HG03520 (cell line): ENCODE results near the gene JOSD2.

ENCODE experiments used
- ATAC-seq: cut with Tn5 transposase; IDR thresholded peaks from one replicate; pipeline ENCODE4 v1.9.1; 2021; ENCODE audit warnings: mild to moderate bottlenecking, moderate library complexity; ENCODE audit not compliant: unreplicated experiment

JOSD2 gene

DNA sequence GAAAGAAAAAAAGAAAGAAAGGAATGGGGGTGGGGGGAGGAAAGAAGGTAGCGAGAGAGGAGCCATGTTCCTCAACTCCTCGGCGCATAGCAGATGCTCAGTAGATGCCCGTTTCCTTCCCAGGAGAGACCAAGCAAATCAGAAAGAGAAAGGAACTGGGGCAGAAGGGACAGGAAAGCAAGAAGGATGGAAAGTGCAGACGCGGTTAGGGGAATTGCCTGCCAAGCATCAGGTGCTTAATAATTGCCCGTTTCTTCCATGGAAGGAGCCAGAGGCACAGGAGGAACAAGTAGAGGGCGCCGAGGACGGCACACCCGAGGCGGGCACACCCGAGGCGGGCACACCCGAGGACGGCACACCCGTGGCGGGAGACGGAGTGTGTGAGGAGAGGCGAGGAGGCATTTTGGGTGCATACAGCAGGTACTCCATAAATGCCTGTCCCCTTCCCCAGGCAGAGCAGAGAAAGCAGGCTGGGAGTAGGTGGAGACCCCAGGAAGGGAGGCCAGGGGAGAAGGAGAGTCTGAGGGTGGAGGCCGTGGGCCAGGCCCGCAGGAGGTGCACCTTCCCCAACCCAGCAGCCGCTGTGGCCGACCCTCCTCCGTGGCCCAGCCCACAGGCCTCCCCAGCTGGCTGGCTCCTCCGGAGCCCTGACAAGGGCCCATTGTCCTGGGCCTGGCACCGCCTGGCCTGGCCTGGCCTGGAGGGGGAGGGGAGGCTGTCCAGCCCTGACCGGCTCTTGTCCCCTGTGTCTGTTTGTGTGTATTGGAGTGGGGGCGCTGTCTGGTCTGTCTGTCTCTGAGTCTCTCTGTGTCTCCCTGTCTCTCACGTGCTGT, 14.6 kb downstream of the JOSD2 start:
- ATAC-seq = no peak

DNA sequence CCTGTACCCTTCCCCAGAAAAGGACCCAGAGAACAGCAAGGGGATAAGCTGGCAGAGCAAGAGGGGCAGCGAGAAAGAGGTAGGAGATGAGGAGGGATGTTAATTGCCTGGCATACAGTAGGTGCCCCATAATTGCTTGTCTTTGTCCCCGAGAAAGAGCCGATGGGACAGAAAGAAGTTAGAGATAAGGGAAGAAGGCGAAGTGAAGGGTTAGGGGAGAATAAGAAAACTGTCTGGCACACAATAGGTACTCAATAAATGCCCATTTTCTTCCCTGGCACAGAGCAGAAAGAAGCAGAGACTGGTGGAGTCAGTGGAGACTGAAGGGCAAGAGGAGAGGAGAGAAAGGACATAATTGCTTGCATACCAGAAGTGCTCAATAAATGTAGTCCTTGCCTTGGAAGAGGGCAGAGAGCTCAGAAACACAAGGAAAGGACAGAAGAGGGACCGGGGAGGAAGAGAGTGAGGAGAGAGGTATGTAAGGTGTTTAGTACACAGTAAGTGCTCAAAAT, 15.9 kb downstream of the JOSD2 start:
- no peak for ATAC-seq

- no peak for ATAC-seq
Observed at GRCh38 chr19:50494186-50495019, 16.6 kb downstream of the JOSD2 start.

GRCh38 chr19:50493171-50493570, 17.8 kb downstream of the JOSD2 start:
- no peak for ATAC-seq

DNA sequence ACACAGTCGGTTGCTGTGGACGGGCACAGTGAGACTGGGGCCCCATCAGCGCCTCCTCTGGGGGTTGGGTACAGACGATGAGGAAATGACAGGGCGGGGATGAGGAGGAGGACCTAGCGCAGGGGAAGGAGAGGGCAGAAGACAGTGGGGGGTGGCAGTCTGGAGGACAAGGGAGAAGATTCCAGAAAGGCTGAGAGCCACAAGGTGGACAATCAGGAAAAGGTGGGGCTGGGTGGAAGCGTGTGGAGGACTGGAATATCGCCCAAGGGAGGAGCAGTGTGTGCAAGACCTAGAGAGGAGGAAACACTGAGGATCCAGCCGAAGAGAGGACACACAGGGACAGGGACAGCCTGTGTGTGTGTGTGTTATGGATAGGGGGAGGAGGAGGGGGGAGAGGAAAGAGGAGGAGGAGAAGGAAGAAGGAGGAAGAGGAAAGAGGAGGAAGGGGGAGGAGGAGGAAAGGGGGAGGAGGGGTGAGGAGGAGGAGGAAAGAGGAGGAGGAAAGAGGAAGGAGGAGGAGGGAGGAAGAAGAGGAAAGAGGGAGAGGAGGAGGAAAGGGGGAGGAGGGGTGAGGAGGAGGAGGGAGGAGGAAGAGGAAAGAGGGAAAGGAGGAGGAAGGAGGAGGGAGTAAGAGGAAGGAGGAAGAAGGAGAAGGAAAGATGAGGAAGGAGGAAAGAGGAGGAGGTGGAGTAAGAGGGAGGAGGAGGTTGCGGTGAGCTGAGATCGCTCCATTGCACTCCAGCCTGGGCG, 18.5 kb downstream of the JOSD2 start:
- no peak for ATAC-seq

DNA sequence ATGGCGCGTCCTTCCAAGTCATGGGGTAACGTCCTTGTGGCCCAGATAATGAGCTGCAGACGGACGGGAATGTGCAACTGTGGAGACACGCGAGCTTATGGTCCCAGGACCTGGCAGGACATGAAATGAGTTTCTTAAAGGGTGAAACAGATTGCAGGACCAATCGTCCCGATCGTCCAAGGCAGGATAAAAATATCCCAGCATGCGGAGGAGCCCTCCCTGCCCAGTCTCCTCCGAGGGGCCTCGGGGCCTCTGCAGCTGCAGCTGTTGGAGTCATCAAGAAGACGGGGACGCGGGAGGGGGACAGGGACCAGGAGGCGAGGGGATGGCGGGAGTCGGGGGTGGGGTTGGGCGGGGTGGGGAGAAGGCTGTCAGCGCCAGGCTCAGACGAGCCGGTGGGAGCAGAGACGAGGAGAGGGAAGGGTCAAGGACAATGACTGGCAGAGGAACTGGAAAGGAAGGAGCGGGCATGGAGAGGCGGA, 20.0 kb downstream of the JOSD2 start:
- no peak for ATAC-seq

- no peak for ATAC-seq
Observed at GRCh38 chr19:50490411-50490811, 20.6 kb downstream of the JOSD2 start.

GRCh38 chr19:50489461-50490011, 21.5 kb downstream of the JOSD2 start:
- ATAC-seq = no peak

DNA sequence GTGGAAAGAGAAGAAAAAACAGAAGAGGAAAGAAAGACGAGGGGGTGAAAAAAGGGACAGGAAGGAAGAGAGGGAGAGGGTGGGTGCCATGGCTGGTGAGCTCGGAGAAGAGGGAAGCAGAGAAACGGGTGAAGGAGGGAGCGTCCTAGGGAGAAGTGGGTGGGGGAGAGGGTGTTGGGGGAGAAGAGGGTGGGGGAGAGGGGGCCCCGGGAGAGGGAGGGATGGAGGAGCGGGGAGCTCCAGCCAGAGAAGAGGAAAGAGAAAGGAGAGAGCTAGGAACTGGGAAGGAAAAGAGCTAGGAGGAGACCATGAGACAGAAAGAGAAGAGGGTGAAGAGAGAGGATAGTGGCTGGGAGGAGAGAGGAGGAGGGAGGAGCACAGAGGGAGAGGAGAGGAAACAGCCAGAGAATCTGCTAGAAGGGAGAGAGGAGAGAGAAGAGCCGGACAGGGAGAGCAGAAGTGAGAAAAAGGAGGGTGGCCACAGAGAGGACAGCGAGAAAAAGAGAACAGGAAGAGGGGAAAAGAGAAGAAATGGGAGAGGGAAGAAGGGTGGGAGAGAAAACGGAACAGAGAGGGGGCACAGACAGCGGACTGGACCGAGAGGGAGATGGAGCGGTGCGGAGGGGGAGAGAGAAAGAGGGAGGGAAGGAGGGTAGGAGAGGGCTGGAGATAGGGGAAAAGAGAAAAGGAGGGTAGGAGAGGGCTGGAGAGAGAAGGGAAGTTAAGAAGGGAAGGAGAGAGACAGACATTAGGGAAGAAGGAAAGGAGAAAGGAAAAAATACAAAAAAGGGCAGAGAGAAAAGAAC, 22.4 kb downstream of the JOSD2 start:
- ATAC-seq = no peak

DNA sequence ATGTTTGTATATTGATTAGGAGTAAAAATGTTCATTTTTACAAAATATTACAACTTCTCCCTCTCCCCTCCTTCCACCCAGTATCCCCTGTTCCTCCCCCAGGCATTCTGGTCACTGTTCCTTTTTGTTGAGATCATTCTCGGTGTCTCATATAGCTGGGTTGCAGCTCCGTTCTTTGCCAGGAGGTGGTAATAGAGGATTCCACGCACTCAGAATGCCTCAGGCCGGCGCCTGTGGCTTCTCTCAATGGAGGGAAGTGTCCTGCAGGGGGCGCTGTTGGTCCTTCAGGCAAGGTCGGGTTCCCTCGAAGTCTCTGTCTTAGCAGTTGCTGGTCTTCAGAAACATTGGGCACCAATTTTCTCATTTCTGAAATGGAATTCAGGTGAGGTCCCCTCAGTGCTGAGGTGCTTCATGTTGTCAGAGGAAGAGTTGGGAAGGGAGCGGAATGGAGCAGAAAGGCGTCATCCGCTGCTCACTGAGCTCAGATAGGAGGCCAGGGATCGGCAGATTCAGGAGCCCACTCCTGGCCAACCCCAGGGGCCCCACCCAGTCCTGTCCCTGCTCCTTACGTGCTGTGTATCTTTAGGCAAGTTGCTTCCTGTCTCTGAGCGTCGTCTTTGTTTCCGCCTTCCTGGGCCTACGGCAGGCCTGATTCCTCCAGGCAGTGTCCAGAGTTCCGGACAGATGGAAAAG, 24.0 kb downstream of the JOSD2 start:
- no peak for ATAC-seq

GRCh38 chr19:50485284-50485955, 25.6 kb downstream of the JOSD2 start:
- ATAC-seq = no peak

DNA sequence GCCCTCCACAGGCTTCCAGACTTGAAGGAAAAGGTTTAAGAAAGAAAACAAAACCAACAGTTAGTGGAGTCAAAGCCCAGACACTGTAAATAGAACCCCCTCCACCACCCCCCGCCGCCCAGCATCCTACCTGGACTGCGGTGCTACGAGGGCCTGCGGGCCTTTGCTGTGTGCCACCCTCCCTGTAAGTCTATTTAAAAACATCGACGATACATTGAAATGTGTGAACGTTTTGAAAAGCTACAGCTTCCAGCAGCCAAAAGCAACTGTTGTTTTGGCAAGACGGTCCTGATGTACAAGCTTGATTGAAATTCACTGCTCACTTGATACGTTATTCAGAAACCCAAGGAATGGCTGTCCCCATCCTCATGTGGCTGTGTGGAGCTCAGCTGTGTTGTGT, 28.1 kb downstream of the JOSD2 start:
- ATAC-seq = no peak

GRCh38 chr19:50482271-50482855, 28.6 kb downstream of the JOSD2 start:
- no peak for ATAC-seq

DNA sequence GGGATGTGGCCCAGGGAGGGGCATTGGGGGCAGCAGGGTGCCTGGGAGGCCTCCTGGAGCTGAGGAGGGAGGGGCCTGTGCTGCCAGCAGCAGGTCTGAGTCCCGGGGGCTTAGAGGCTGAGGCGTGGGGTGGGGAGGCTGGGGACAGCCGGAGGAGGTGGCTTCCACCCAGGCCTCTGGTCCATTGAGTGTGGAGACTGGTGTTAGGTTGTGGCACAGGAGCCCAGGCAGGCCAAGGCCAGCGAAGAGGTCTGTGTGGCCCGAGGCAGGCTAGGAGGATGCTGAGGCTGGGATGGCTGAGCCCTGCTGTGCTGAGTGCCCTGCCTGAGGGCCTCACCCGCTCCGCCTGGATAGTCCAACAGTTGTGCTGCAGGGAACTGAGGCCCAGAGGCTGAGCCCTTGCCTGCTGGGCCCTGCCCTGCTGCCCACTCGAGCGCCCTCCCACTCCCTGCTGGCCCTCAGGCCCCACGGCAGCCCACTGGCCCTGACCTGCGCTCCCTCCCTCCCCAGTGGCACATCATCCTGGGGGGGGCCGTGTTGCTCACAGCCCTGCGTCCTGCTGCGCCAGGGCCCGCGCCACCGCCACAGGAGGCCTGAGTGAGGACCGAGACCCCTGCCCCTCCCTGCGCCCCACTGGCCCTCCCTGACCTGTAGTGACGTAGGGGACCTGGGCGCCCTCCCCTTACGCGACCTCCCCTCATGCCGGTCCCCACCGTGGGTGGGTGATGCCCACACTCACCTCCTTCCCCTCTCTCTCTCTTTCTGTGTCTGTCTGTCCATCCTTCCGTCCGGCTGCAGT, 29.4 kb downstream of the JOSD2 start:
- ATAC-seq = no peak

DNA sequence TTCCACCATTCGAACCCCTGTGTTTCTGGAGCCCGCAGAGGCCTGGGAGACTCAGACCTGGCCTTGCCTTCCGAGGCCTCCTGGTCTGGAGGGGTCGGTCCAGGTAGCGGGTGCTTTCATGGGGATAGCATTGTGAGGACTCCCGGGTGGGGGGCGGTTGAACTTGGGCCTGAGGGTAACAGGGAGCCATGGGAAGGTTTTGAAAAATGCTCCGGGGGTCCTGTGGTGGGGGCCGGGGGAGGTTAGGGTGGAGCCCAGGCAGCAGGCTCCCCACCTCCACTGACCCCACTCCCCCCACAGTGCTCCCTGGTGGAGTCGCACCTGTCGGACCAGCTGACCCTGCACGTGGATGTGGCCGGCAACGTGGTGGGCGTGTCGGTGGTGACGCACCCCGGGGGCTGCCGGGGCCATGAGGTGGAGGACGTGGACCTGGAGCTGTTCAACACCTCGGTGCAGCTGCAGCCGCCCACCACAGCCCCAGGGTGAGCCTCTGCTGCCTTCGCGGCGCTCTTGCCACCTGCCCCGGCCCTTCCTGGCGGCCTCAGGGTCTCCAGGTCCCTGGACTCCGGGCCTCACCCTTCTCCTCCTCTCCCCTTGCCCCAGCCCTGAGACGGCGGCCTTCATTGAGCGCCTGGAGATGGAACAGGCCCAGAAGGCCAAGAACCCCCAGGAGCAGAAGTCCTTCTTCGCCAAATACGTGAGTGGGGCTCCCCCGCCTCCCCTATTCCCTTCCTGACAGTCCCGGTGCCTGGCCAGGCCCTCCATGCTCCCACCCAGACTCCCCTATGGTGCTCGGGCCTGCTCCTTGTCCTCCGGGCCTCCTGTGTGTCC, 30.5 kb downstream of the JOSD2 start:
- ATAC-seq = no peak

- no peak for ATAC-seq
Observed at GRCh38 chr19:50479761-50480251, 31.2 kb downstream of the JOSD2 start.
